ENCODE data around the gene AGAP2. TPM values are rescaled to one million over a fixed set of nuclear protein-coding genes. Genes with fewer than 3 reads are reported as not detected.
A peak's percentile ranks its signal among the peaks of the same experiment; 100 is the strongest.

AGAP2 gene
- total and polyA plus RNA-seq, 9 of the 15 experiments (the other 6 are each of a cell fraction or from before 2014, with no cell fraction given), result 0.04 to 0.77 (median 0.28) TPM; not detected in 1

DNA sequence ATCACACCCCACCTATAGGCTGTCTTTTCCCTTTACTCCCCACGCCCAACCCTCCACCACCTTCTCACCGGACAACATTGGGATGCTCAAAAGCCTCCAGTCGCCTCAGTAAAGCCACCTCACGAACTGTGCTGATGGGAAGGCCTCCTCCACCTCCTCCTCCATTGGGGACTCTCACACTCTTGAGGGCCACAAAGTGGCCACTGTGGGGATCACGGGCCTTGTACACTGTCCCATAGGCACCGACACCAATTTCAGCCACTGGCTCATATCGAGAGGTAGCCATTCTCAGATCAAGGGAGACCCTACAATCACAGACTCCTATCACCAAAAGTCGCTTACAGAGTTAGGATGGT lies 12.9 kb upstream of the AGAP2 start (continued):
- TF ChIP-seq, protein P1, sequence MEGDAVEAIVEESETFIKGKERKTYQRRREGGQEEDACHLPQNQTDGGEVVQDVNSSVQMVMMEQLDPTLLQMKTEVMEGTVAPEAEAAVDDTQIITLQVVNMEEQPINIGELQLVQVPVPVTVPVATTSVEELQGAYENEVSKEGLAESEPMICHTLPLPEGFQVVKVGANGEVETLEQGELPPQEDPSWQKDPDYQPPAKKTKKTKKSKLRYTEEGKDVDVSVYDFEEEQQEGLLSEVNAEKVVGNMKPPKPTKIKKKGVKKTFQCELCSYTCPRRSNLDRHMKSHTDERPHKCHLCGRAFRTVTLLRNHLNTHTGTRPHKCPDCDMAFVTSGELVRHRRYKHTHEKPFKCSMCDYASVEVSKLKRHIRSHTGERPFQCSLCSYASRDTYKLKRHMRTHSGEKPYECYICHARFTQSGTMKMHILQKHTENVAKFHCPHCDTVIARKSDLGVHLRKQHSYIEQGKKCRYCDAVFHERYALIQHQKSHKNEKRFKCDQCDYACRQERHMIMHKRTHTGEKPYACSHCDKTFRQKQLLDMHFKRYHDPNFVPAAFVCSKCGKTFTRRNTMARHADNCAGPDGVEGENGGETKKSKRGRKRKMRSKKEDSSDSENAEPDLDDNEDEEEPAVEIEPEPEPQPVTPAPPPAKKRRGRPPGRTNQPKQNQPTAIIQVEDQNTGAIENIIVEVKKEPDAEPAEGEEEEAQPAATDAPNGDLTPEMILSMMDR (IDR thresholded peaks at IDR 0.05 in 2 of 3, conservative IDR thresholded peaks at IDR 0.05 in 1 of 3; ENCODE audit: insufficient read depth in 2 of 3, low read depth in 1 of 3, low read length in 3 of 3), result 0 out of 6 replicates have a peak, but pooled peaks of 1 of the 3 experiments have one; percentile 12

DNA sequence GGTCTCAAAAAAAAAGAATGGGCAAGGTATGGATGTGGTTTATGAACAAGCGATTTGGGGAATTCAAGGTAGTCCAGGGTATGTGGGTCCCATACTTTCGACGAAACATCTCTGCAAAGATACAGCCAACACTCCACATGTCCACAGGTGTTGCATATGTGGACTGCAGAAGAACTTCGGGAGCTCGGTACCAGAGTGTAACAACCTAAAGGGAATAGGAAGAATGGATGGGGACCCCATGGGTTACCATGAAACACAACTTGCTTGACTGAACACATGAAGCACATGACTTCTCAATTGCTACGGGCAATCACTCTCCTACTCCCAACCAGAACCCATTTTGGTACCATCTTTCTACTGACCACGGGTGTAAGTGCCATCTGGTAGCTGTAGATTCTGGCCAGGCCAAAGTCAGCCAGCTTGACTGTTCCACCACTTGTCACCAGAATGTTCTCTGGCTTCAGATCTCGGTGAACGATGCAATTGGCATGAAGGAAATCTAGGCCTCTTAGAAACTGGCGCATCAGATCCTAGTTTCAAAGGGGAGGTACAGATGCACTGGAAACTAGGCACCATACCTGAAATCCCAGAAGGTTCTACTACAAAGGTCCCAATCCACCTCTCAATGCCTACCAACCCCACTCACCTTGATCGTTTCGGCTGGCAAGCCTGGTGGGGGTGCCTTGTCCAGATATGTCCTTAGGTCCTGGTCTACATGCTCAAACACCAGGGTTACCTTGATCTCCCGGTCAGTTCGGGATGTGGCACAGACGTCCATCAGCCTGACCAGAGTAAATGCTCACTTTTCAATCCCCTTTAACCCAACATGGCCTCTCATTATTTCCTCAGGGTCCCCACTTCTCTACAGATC lies 12.3 kb upstream of the AGAP2 start:
- in situ Hi-C loops (cut with MboI) (no loop called here), intact Hi-C loops (cut with micrococcal nuclease) (no loop called here)
- peaks cover 56% of the 10 kb centered on the region for H3K36me3 ChIP-seq (ENCODE audit: control insufficient read depth, insufficient read depth, low read length)
- POLR2A ChIA-PET, result interaction anchor here (0.6 to 0.7 kb wide), 2 partner anchors 142 to 238 kb away, joined by 3 read pairs; no protein-coding TSS in a partner anchor
- H3K79me2 ChIP-seq (ENCODE audit: control insufficient read depth, insufficient read depth, low read length), result peaks cover 39% of the 10 kb centered on the region
- no peak overlapping the region for H2AFZ ChIP-seq (ENCODE audit: low read depth, low read length)
- WGBS (ENCODE audit: insufficient coverage, low coverage, missing lambda C conversion rate), result 53% methylated on average over 15 of the region's 15 CpGs
- H3K4me1 ChIP-seq (replicated peaks in 1 of 2; ENCODE audit: control insufficient read depth in 2 of 2, insufficient read depth in 2 of 2, low read length in 2 of 2), result peaks cover 25 to 40% of the 10 kb centered on the region in 2 experiments
- peak overlapping the region; percentile 96 for H3K27ac ChIP-seq (ENCODE audit: extremely low read depth, low read depth, low read length)
- FAIRE-seq (no peak), DNase-seq (ENCODE audit: extremely low read depth in 1 of 4, low spot score in 3 of 4) (no peak), ATAC-seq (no peak)
- H3K9ac ChIP-seq (ENCODE audit: insufficient read depth in 1 of 2, low read depth in 2 of 2, low read length in 2 of 2), result peak overlapping the region; percentile 97
- no peaks in the 10 kb centered on the region for H3K9me3 ChIP-seq (replicated peaks; ENCODE audit: control insufficient read depth, insufficient read depth, low read depth, low read length)
- CTCF ChIA-PET (ENCODE audit: low intra/inter-chr PET ratio), result no interaction called here
- H3K27me3 ChIP-seq (ENCODE audit: control insufficient read depth in 2 of 2, insufficient read depth in 2 of 2, low read length in 2 of 2), result no peaks in the 10 kb centered on the region; a peak in 1 of 5 replicates
- no peaks in the 10 kb centered on the region for H4K20me1 ChIP-seq (replicated peaks; ENCODE audit: control insufficient read depth, insufficient read depth, low read length)
- no peaks in the 10 kb centered on the region for H3K9me1 ChIP-seq (ENCODE audit: control insufficient read depth, insufficient read depth, low read length)
- peak overlapping the region; percentile 66 for H3K4me3 ChIP-seq
- BruUV-seq (replicated peaks), result no TSS peak
- peak overlapping the region; percentile 99 for H3K4me2 ChIP-seq (ENCODE audit: insufficient read depth, low read length)
- TF ChIP-seq RNF2 (IDR thresholded peaks at IDR 0.05) (no peak), RBFOX2 (IDR thresholded peaks at IDR 0.05; ENCODE audit: low read depth, low read length) (peak; percentile 34; the same call in 1 of the 2 replicates), THRAP3 (IDR thresholded peaks at IDR 0.05; ENCODE audit: borderline replicate concordance) (0 out of 2 replicates have a peak, but pooled peaks have one; percentile 13), SRSF3 (IDR thresholded peaks at IDR 0.05; ENCODE audit: insufficient read depth, low read length) (no peak), CHD1 (IDR thresholded peaks at IDR 0.05; ENCODE audit: low read length) (no peak), ZNF780A (CRISPR knock-in tag; IDR thresholded peaks at IDR 0.05) (no peak), CEBPG (CRISPR knock-in tag; IDR thresholded peaks at IDR 0.05) (peak; percentile 29; the same call in 1 of the 2 replicates), CEBPG (tag; conservative IDR thresholded peaks at IDR 0.05 in 1 of 2, IDR thresholded peaks at IDR 0.05 in 1 of 2) (no peak), ERF (CRISPR knock-in tag; IDR thresholded peaks at IDR 0.05) (no peak)
- TF ChIP-seq, protein P2, sequence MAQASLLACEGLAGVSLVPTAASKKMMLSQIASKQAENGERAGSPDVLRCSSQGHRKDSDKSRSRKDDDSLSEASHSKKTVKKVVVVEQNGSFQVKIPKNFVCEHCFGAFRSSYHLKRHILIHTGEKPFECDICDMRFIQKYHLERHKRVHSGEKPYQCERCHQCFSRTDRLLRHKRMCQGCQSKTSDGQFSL (CRISPR knock-in tag; IDR thresholded peaks at IDR 0.05), result 0 out of 2 replicates have a peak, but pooled peaks have one; percentile 9
- TF ChIP-seq, protein P2 (tag; IDR thresholded peaks at IDR 0.05), result no peak
- TF ChIP-seq, protein P3, sequence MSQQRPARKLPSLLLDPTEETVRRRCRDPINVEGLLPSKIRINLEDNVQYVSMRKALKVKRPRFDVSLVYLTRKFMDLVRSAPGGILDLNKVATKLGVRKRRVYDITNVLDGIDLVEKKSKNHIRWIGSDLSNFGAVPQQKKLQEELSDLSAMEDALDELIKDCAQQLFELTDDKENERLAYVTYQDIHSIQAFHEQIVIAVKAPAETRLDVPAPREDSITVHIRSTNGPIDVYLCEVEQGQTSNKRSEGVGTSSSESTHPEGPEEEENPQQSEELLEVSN (IDR thresholded peaks at IDR 0.05; ENCODE audit: borderline replicate concordance in 1 of 2, extremely low read depth in 1 of 2, insufficient read depth in 1 of 2, insufficient read length in 1 of 2, low read depth in 1 of 2, low read length in 1 of 2, poor library complexity in 1 of 2, severe bottlenecking in 1 of 2), result peak in 1 of 2 experiments; percentile 9
